Tibial nerve (tissue), 4 donors: ENCODE measurements around the gene MRPS33. TPM values are rescaled to one million over a fixed set of nuclear protein-coding genes. Genes with fewer than 3 reads are reported as not detected.
"Not testable (repeated sequence)": the region's sequence is repeated elsewhere in the genome, so short reads cannot be mapped to it uniquely, and the experiment has no call there.

Experiments used
- DNase-seq, 2 donors: peaks; one replicate each; pipeline ENCODE4 v3.0.0-alpha.2; 2019; ENCODE audit warnings: low spot score in 2 of 2
- H3K27ac ChIP-seq, 4 donors: fragments of 200-600 bp; sonication (generic) in 3 of 4; one replicate each; pipeline ENCODE4 v1.5.1; 2017 to 2019; ENCODE audit warnings: mild to moderate bottlenecking in 1 of 4
- H3K27me3 ChIP-seq, 2 donors: fragments of 200-600 bp; sonication (generic) in 1 of 2; one replicate each; pipeline versions ENCODE4 v1.5.1 to v1.6.0; 2017 to 2019
- H3K36me3 ChIP-seq, 3 donors: fragments of 200-600 bp; sonication (generic); one replicate each; pipeline ENCODE4 v1.5.1; 2018 to 2019
- H3K4me1 ChIP-seq, 4 donors: fragments of 200-600 bp; sonication (generic) in 3 of 4; one replicate each; pipeline ENCODE4 v1.5.1; 2017 to 2019
- H3K4me3 ChIP-seq, 4 donors: fragments of 200-600 bp; sonication (generic) in 3 of 4; one replicate each; pipeline ENCODE4 v1.5.1; 2017 to 2019; ENCODE audit warnings: mild to moderate bottlenecking in 1 of 4, moderate library complexity in 1 of 4
- H3K9me3 ChIP-seq, 4 donors: fragments of 200-600 bp; sonication (generic) in 3 of 4; one replicate each; pipeline ENCODE4 v1.5.1; 2017 to 2019
- CTCF ChIP-seq, 5 experiments: fragments of 200-600 bp in 3 of 5; fragments of 450-650 bp in 2 of 5; sonication (generic) in 3 of 5; IDR thresholded peaks; one replicate each; pipeline ENCODE4 v1.5.1; 2016 to 2019; ENCODE audit warnings: antibody characterized with exemption in 5 of 5, mild to moderate bottlenecking in 3 of 5, moderate library complexity in 2 of 5
- EP300 ChIP-seq, 2 donors: sonication (generic); formaldehyde crosslinking; IDR thresholded peaks; one replicate each; pipeline ENCODE4 v1.6.1; 2017; ENCODE audit warnings: antibody characterized with exemption in 2 of 2, mild to moderate bottlenecking in 1 of 2
- POLR2A ChIP-seq, 2 donors: fragments of 450-650 bp; IDR thresholded peaks; one replicate each; pipeline ENCODE4 v1.6.1; 2017; ENCODE audit warnings: antibody characterized with exemption in 2 of 2, mild to moderate bottlenecking in 2 of 2, moderate library complexity in 2 of 2
- WGBS, 2 donors: methylation state at CpG; one replicate each; pipeline ENCODE4 v1.1.5; 2018; 5-methylcytosine and 5-hydroxymethylcytosine counted together
- total RNA-seq, 4 donors: library from RNA; depleted of rRNA; stranded (reverse); fragments of >200 nt; gene quantifications; one replicate each; pipeline ENCODE4 v1.1.0, GENCODE V29; 2016

Gene MRPS33
- total RNA-seq, 4 donors from 2014 or later: 4.2 to 21.8 (median 16.0) TPM

GRCh38 chr7:141045842-141046620 is 31.3 kb upstream of the MRPS33 start:
- no peaks in the 10 kb centered on the region for H3K36me3 ChIP-seq
- no peaks in the 10 kb centered on the region for H3K4me1 ChIP-seq
- DNase-seq: no peak
- no peak overlapping the region for H3K4me3 ChIP-seq
- no peak overlapping the region for H3K27ac ChIP-seq
- TF ChIP-seq CTCF (IDR thresholded peaks at IDR 0.05): no peak
- no peak for TF ChIP-seq POLR2A (IDR thresholded peaks at IDR 0.05)
- TF ChIP-seq EP300 (IDR thresholded peaks at IDR 0.05): no peak
- no peaks in the 10 kb centered on the region for H3K27me3 ChIP-seq
- H3K9me3 ChIP-seq: no peaks in the 10 kb centered on the region
- 87 to 90% methylated on average over 7 of the region's 7 CpGs for WGBS, 2 donors

GRCh38 chr7:141045126-141045841 is 30.5 kb upstream of the MRPS33 start:
- TF ChIP-seq POLR2A (IDR thresholded peaks at IDR 0.05) (no peak), EP300 (IDR thresholded peaks at IDR 0.05) (no peak), CTCF (IDR thresholded peaks at IDR 0.05) (no peak)
- Histone ChIP-seq H3K27me3 (no peaks in the 10 kb centered on the region), H3K27ac (no peak overlapping the region), H3K9me3 (no peaks in the 10 kb centered on the region), H3K36me3 (no peaks in the 10 kb centered on the region), H3K4me3 (no peak overlapping the region), H3K4me1 (no peaks in the 10 kb centered on the region)
- no peak for DNase-seq
- 51 to 54% methylated on average over 7 of the region's 7 CpGs for WGBS, 2 donors

GRCh38 chr7:141043616-141044015 is 28.9 kb upstream of the MRPS33 start:
- no peak for TF ChIP-seq EP300 (IDR thresholded peaks at IDR 0.05)
- no peaks in the 10 kb centered on the region for H3K27me3 ChIP-seq
- WGBS, 2 donors: 67 to 77% methylated on average over 4 of the region's 4 CpGs

GRCh38 chr7:141042222-141043193 is 27.8 kb upstream of the MRPS33 start:
- DNase-seq: no peak
- WGBS, 2 donors: 87 to 91% methylated on average over 14 of the region's 14 CpGs
- Histone ChIP-seq H3K9me3 (no peaks in the 10 kb centered on the region), H3K4me1 (no peaks in the 10 kb centered on the region), H3K27me3 (no peaks in the 10 kb centered on the region), H3K4me3 (no peak overlapping the region), H3K27ac (no peak overlapping the region), H3K36me3 (no peaks in the 10 kb centered on the region)
- TF ChIP-seq POLR2A (IDR thresholded peaks at IDR 0.05) (no peak), EP300 (IDR thresholded peaks at IDR 0.05) (no peak), CTCF (IDR thresholded peaks at IDR 0.05) (no peak)

More at GRCh38 chr7:141043616-141044015, 28.9 kb upstream of the MRPS33 start:
- H3K27ac ChIP-seq: no peak overlapping the region
- H3K36me3 ChIP-seq: no peaks in the 10 kb centered on the region
- H3K4me1 ChIP-seq: no peaks in the 10 kb centered on the region
- DNase-seq: no peak
- no peak overlapping the region for H3K4me3 ChIP-seq
- no peaks in the 10 kb centered on the region for H3K9me3 ChIP-seq

- Histone ChIP-seq H3K9me3 (no peaks in the 10 kb centered on the region), H3K36me3 (no peaks in the 10 kb centered on the region), H3K27me3 (no peaks in the 10 kb centered on the region), H3K4me3 (no peak overlapping the region), H3K27ac (no peak overlapping the region), H3K4me1 (no peaks in the 10 kb centered on the region)
- no peak for DNase-seq
- TF ChIP-seq EP300 (IDR thresholded peaks at IDR 0.05): no peak
- TF ChIP-seq CTCF (IDR thresholded peaks at IDR 0.05): no peak
- TF ChIP-seq POLR2A (IDR thresholded peaks at IDR 0.05): no peak
- WGBS, 2 donors: 41 to 43% methylated on average over 3 of the region's 3 CpGs
Measured at GRCh38 chr7:141039376-141039775, 24.6 kb upstream of the MRPS33 start.

- not testable (repeated sequence) for H3K27ac ChIP-seq, H3K27me3 ChIP-seq, DNase-seq, H3K4me3 ChIP-seq, H3K9me3 ChIP-seq, H3K4me1 ChIP-seq, H3K36me3 ChIP-seq
- WGBS, 2 donors: 88 to 97% methylated on average over 3 of the region's 3 CpGs
Measured at GRCh38 chr7:141038100-141038499, 23.3 kb upstream of the MRPS33 start.

- DNase-seq, H3K4me1 ChIP-seq, H3K4me3 ChIP-seq, H3K27me3 ChIP-seq, H3K27ac ChIP-seq, H3K36me3 ChIP-seq, H3K9me3 ChIP-seq: not testable (repeated sequence)
- 73 to 83% methylated on average over 28 to 33 of the region's 33 CpGs for WGBS, 2 donors
Measured at GRCh38 chr7:141032539-141033323, 18.0 kb upstream of the MRPS33 start.
